Endothelial cell of umbilical vein (primary cell): ENCODE measurements around the gene HSPA12A. TPM values are rescaled to one million over a fixed set of nuclear protein-coding genes. Genes with fewer than 3 reads are reported as not detected.

Experiments used
- BruUV-seq: library from RNA; stranded (reverse); fragments of 400-500 nt; replicated peaks from 2 replicates; lab custom pipeline; 2021; lab: Mats Ljungman, UMichigan
- CTCF ChIA-PET: fragments of 300-600, 350-600 bp; sonication (Branson Sonifier 250); formaldehyde crosslinking; loops from one replicate; lab custom pipeline; 2021; ENCODE audit warnings: antibody characterized with exemption, inconsistent platforms; lab: Charles Lee
- POLR2A ChIA-PET: fragments of 300-600, 350-600 bp; sonication (Branson Sonifier 250); formaldehyde crosslinking; loops from one replicate; lab custom pipeline; 2021; ENCODE audit warnings: antibody characterized with exemption, inconsistent platforms; lab: Charles Lee
- DNase-seq: peaks from one replicate; pipeline ENCODE4 v3.0.0-alpha.2; 2011; ENCODE audit warnings: low read depth, low spot score
- FAIRE-seq: peaks from 2 replicates; lab custom pipeline; 2011; peaks lifted over from hg19 to GRCh38; lab: Jason Lieb, UNC
- H2AFZ ChIP-seq: 2 replicates; pipeline ENCODE4 v1.6.0; 2012; ENCODE audit warnings: low read depth, low read length, control low read depth, inconsistent platforms
- H3K27ac ChIP-seq: 2 replicates; pipeline ENCODE4 v1.5.1; 2011; ENCODE audit warnings: low read depth, mild to moderate bottlenecking, control low read depth, low read length, moderate library complexity; ENCODE audit not compliant: insufficient read depth
- H3K27me3 ChIP-seq, 2 experiments: 2 replicates each; pipeline versions ENCODE4 v1.6.0 to v1.6.1; 2011; ENCODE audit warnings: low read length in 2 of 2, mixed read lengths in 1 of 2; ENCODE audit not compliant: control insufficient read depth in 2 of 2, insufficient read depth in 2 of 2
- H3K36me3 ChIP-seq, 2 experiments: 2 replicates in 1 of 2; 3 replicates in 1 of 2; pipeline ENCODE4 v1.5.1; 2011; ENCODE audit warnings: low read length in 2 of 2, mild to moderate bottlenecking in 1 of 2, moderate library complexity in 1 of 2; ENCODE audit not compliant: control insufficient read depth in 2 of 2, insufficient read depth in 2 of 2; ENCODE audit errors: extremely low read depth in 1 of 2
- H3K4me1 ChIP-seq: 3 replicates; pipeline ENCODE4 v1.5.1; 2011; ENCODE audit warnings: mild to moderate bottlenecking, low read length; ENCODE audit not compliant: control insufficient read depth, insufficient read depth; ENCODE audit errors: extremely low read depth
- H3K4me2 ChIP-seq: 2 replicates; pipeline ENCODE4 v1.6.1; 2011; ENCODE audit warnings: low read length, control low read depth, mixed read lengths; ENCODE audit not compliant: insufficient read depth
- H3K4me3 ChIP-seq, 3 experiments: fragments of 200-600 bp in 1 of 3; sonication (generic), shearing (Covaris generic) in 1 of 3; replicated peaks in 1 of 3; 2 replicates each; pipeline ENCODE4 v1.5.1; 2011 to 2016; ENCODE audit warnings: control low read depth in 3 of 3, low read length in 3 of 3, mild to moderate bottlenecking in 2 of 3, inconsistent platforms in 1 of 3, low read depth in 1 of 3, moderate library complexity in 1 of 3; ENCODE audit not compliant: insufficient read depth in 1 of 3
- H3K79me2 ChIP-seq: 2 replicates; pipeline ENCODE4 v1.6.0; 2012; ENCODE audit warnings: low read length, inconsistent platforms; ENCODE audit not compliant: control insufficient read depth, insufficient read depth
- H3K9ac ChIP-seq: replicated peaks from 2 replicates; pipeline ENCODE3; 2011; ENCODE audit warnings: low read length, control low read depth; ENCODE audit not compliant: insufficient read depth; ENCODE audit errors: extremely low read depth
- H3K9me1 ChIP-seq: replicated peaks from 3 replicates; pipeline ENCODE4 v1.6.0; 2011; ENCODE audit warnings: mild to moderate bottlenecking, low read length; ENCODE audit not compliant: control insufficient read depth, insufficient read depth; ENCODE audit errors: extremely low read depth
- H3K9me3 ChIP-seq: replicated peaks from 2 replicates; pipeline ENCODE4 v1.5.1; 2012; ENCODE audit warnings: low read length, inconsistent platforms; ENCODE audit not compliant: control insufficient read depth, insufficient read depth
- H4K20me1 ChIP-seq: replicated peaks from 2 replicates; pipeline ENCODE3; 2011; ENCODE audit warnings: mild to moderate bottlenecking, low read length; ENCODE audit not compliant: control insufficient read depth, insufficient read depth; ENCODE audit errors: extremely low read depth
- EZH2 ChIP-seq: IDR thresholded peaks from 2 replicates; pipeline ENCODE4 v1.6.1; 2012; ENCODE audit warnings: borderline replicate concordance, low read depth, mild to moderate bottlenecking, moderate library complexity, low read length, inconsistent platforms; ENCODE audit not compliant: severe bottlenecking
- FOS ChIP-seq: IDR thresholded peaks from 2 replicates; pipeline ENCODE4 v1.6.1; 2011; ENCODE audit warnings: mild to moderate bottlenecking, low read length, moderate library complexity, borderline replicate concordance; ENCODE audit not compliant: insufficient read depth
- GATA2 ChIP-seq: IDR thresholded peaks from 2 replicates; pipeline ENCODE4 v1.7.0; 2011; ENCODE audit warnings: low read depth, mild to moderate bottlenecking, moderate library complexity, mixed read lengths, low read length; ENCODE audit not compliant: insufficient read length, insufficient read depth
- JUN ChIP-seq: IDR thresholded peaks from 2 replicates; pipeline ENCODE4 v1.6.1; 2011; ENCODE audit warnings: borderline replicate concordance, low read depth; ENCODE audit not compliant: insufficient read length, insufficient read depth
- MYC ChIP-seq: IDR thresholded peaks from one replicate; pipeline ENCODE4 v1.6.1; 2011; ENCODE audit warnings: mild to moderate bottlenecking, low read depth, low read length
- POLR2A ChIP-seq: IDR thresholded peaks from 2 replicates; pipeline ENCODE4 v1.6.1; 2012; ENCODE audit warnings: low read depth, mild to moderate bottlenecking, control low read depth, low read length
- POLR2AphosphoS5 ChIP-seq: IDR thresholded peaks from 2 replicates; pipeline ENCODE4 v1.6.1; 2012; ENCODE audit warnings: low read depth, mild to moderate bottlenecking, control low read depth, low read length, moderate library complexity; ENCODE audit not compliant: insufficient read depth
- dilution Hi-C: fragments of 300-500 bp; cut with MboI; formaldehyde crosslinking; loops from one replicate; pipeline ENCODE4 v1.15.0; 2019; ENCODE audit warnings: low sequenced_read_pairs; ENCODE audit not compliant: extremely low pct_ligation_motif_present
- intact Hi-C: fragments of 100-400 bp; cut with micrococcal nuclease; formaldehyde crosslinking; loops from one replicate; pipeline ENCODE4 v1.10.0; 2022
- polyA plus RNA-seq, 4 experiments: library from polyadenylated mRNA; depleted of rRNA in 3 of 4; stranded (reverse) in 3 of 4; unstranded in 1 of 4; fragments of >200 nt; gene quantifications; 2 replicates each; pipeline versions ENCODE4 v1.2.1 to v1.2.3, GENCODE V29; 2011 to 2012; ENCODE audit warnings: missing spikeins in 1 of 4
- total RNA-seq: library from RNA; stranded (reverse); gene quantifications from 2 replicates; pipeline ENCODE4 v1.2.3, GENCODE V29; 2021
- TF ChIP-seq, protein P1 (sequence below): IDR thresholded peaks from 2 replicates; pipeline ENCODE4 v1.6.1; 2011; ENCODE audit not compliant: insufficient read depth, insufficient read length
- TF ChIP-seq, protein P2 (sequence below), 2 donors: IDR thresholded peaks; 1 replicate in 1 of 2; 2 replicates in 1 of 2; pipeline ENCODE4 v1.5.1; 2011; ENCODE audit warnings: low read length in 2 of 2, mild to moderate bottlenecking in 2 of 2, moderate library complexity in 2 of 2, control low read depth in 1 of 2, inconsistent platforms in 1 of 2, low read depth in 1 of 2; ENCODE audit not compliant: insufficient read depth in 1 of 2; ENCODE audit errors: extremely low read depth in 1 of 2

The HSPA12A gene
- total and polyA plus RNA-seq, 2 donors (not counting 3 experiments of a cell fraction or from before 2014, with no cell fraction given) = 0.22 to 0.29 TPM

DNA sequence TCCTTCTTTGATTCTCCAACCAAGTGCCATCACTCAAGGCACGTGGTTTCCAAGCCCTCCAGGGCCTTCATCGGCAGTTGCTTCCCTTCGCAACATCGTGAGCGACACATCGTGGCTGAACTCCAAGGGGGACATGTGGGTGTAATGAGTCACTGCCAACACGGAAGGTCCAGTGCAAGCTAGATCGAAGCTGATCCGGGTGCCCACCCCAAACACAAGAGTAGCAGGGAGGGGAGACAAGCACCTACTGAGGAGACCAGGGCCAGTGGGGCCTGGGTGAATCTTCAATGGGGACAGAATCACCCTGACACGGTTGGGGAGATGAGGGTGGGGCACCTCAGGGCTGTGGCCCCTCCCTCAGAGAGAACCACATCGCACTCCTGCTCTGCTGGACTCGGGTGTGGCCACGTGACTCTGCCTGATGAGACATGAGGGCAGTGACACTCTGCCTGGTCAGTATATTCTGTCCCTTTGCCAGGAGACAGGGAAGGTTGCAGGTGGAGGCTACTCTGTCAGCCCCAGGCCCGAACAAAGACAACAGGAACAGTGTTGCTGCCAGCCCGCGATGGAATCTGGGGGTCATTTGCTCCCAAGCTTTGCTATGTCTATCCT, 36.8 kb upstream of the HSPA12A start:
- Histone ChIP-seq H3K36me3 (no peaks in the 10 kb centered on the region), H3K4me1 (no peaks in the 10 kb centered on the region), H3K9me1 (no peaks in the 10 kb centered on the region), H3K4me3 (no peak overlapping the region), H3K79me2 (no peaks in the 10 kb centered on the region), H2AFZ (no peak overlapping the region), H3K27ac (no peak overlapping the region), H3K4me2 (no peak overlapping the region), H3K9ac (no peak overlapping the region), H3K9me3 (no peaks in the 10 kb centered on the region), H3K27me3 (no peaks in the 10 kb centered on the region), H4K20me1 (no peaks in the 10 kb centered on the region)
- intact Hi-C loops = no loop called here
- ChIA-PET CTCF (interaction anchor here (0.8 to 2.3 kb wide), 4 partner anchors 9 to 396 kb away, joined by 3 to 17 read pairs (median 6); no protein-coding TSS in a partner anchor), POLR2A (no interaction called here)
- DNase-seq (no peak), FAIRE-seq (no peak)
- no TSS peak for BruUV-seq
- TF ChIP-seq POLR2A (no peak), JUN (no peak), MYC (no peak), POLR2AphosphoS5 (no peak), GATA2 (no peak), EZH2 (no peak), FOS (no peak)
- TF ChIP-seq, protein P1, sequence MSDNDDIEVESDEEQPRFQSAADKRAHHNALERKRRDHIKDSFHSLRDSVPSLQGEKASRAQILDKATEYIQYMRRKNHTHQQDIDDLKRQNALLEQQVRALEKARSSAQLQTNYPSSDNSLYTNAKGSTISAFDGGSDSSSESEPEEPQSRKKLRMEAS = no peak
- TF ChIP-seq, protein P2, sequence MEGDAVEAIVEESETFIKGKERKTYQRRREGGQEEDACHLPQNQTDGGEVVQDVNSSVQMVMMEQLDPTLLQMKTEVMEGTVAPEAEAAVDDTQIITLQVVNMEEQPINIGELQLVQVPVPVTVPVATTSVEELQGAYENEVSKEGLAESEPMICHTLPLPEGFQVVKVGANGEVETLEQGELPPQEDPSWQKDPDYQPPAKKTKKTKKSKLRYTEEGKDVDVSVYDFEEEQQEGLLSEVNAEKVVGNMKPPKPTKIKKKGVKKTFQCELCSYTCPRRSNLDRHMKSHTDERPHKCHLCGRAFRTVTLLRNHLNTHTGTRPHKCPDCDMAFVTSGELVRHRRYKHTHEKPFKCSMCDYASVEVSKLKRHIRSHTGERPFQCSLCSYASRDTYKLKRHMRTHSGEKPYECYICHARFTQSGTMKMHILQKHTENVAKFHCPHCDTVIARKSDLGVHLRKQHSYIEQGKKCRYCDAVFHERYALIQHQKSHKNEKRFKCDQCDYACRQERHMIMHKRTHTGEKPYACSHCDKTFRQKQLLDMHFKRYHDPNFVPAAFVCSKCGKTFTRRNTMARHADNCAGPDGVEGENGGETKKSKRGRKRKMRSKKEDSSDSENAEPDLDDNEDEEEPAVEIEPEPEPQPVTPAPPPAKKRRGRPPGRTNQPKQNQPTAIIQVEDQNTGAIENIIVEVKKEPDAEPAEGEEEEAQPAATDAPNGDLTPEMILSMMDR (IDR thresholded peaks at IDR 0.05; ENCODE audit: extremely low read depth in 1 of 2, insufficient read depth in 1 of 2, low read depth in 1 of 2, low read length in 2 of 2) = no peak
- dilution Hi-C loops = no loop called here
